Heart right ventricle (tissue), 16 donors: ENCODE measurements around the gene NKTR. TPM values are rescaled to one million over a fixed set of nuclear protein-coding genes. Genes with fewer than 3 reads are reported as not detected.

ENCODE experiments used
- ATAC-seq, 8 donors: fragments of 200-7000 bp; cut with Tn5 transposase; one replicate each; pipeline ENCODE4 v1.9.1; 2020; ENCODE audit warnings: mild to moderate bottlenecking in 8 of 8, moderate library complexity in 8 of 8, moderate number of reproducible peaks in 1 of 8
- DNase-seq, 2 donors: peaks; one replicate each; pipeline ENCODE4 v3.0.0-alpha.2; 2020
- H3K27ac ChIP-seq, 10 donors: fragments of 200-600 bp; sonication (generic) in 2 of 10; one replicate each; pipeline versions ENCODE4 v1.5.0 to v1.8.0; 2020 to 2022; ENCODE audit warnings: mild to moderate bottlenecking in 3 of 10
- H3K27me3 ChIP-seq, 7 donors: fragments of 200-600 bp; one replicate each; pipeline ENCODE4 v1.8.0; 2021 to 2022; ENCODE audit warnings: mild to moderate bottlenecking in 2 of 7
- H3K36me3 ChIP-seq, 9 donors: fragments of 200-600 bp; sonication (generic) in 1 of 9; one replicate each; pipeline versions ENCODE4 v1.5.0 to v1.8.0; 2020 to 2022; ENCODE audit warnings: mild to moderate bottlenecking in 2 of 9
- H3K4me1 ChIP-seq, 9 donors: fragments of 200-600 bp; sonication (generic) in 1 of 9; one replicate each; pipeline versions ENCODE4 v1.5.0 to v1.8.0; 2020 to 2022; ENCODE audit warnings: mild to moderate bottlenecking in 4 of 9
- H3K4me3 ChIP-seq, 10 donors: fragments of 200-600 bp; sonication (generic) in 2 of 10; one replicate each; pipeline versions ENCODE4 v1.5.0 to v1.8.0; 2020 to 2022; ENCODE audit warnings: mild to moderate bottlenecking in 7 of 10, moderate library complexity in 2 of 10
- H3K9me3 ChIP-seq, 11 donors: fragments of 200-600 bp in 10 of 11; sonication (generic) in 2 of 11; one replicate each; pipeline versions ENCODE4 v1.5.0 to v1.8.0; 2013 to 2022; ENCODE audit warnings: mild to moderate bottlenecking in 2 of 11, control low read depth in 1 of 11, moderate library complexity in 1 of 11
- WGBS, 2 donors: extraction: QIAGEN DNeasy Blood & Tissue Kit; methylation state at CpG; one replicate each; pipeline ENCODE4 v1.1.7; 2013; ENCODE audit warnings: inconsistent platforms in 1 of 2; 5-methylcytosine and 5-hydroxymethylcytosine counted together
- intact Hi-C, 10 donors: fragments of 100-400 bp; cut with DNase I; formaldehyde crosslinking; loops; one replicate each; pipeline versions ENCODE4 v1.11.1 to v1.14.2; 2022
- polyA plus RNA-seq, 2 donors: library from polyadenylated mRNA; stranded (reverse); fragments of 200-250 nt; gene quantifications; one replicate each; pipeline ENCODE4 v1.2.3, GENCODE V29; 2013
- total RNA-seq, 10 donors: library from RNA; stranded (reverse); fragmentation: NEBNext Ultra II Directional in 3 of 10; extraction: Animal tissue kit (Norgen Biotek cat#: 25700) in 3 of 10; gene quantifications; one replicate each; pipeline versions ENCODE4 v1.2.1 to v1.2.4, GENCODE V29; 2021 to 2023
- TF ChIP-seq, protein P1 (sequence below), 9 donors: fragments of 200-600 bp; sonication (generic) in 2 of 9; IDR thresholded peaks; one replicate each; pipeline versions ENCODE4 v1.5.0 to v1.8.0; 2021 to 2022; ENCODE audit warnings: antibody characterized with exemption in 9 of 9, mild to moderate bottlenecking in 5 of 9, moderate library complexity in 1 of 9
- donor health status: Arrhythmogenic right ventricular cardiomyopathy.
- donor health status: ischemic (EF 13 %, LVEDD 7.1; RV severe dilation, severe dysfunction).
- donor health status: healthy with polysubstance abuse.
- donor health status: DM: no; HTN: yes; CAD: no.
- donor health status: DM: no; HTN: no; CAD: no.
- donor health status: ischemic (EF 25% LVEDD 6.9; RV normal size, moderate dysfunction).
- donor health status: ischemic (EF 25% LVEDD 5.7; RV mildly dilated, moderate dysfunction).
- donor health status: healthy.
- donor health status: DM: yes; HTN: yes; CAD: no.
- donor health status: Ischemic cardiomyopathy.
- donor health status: ischemic (EF 35%, LVEDD 5.7; RV mildly dilated, moderate dysfunction).
- donor health status: nonischemic (EF 11% LVEDD 7.7; RV severe dilation, severe dysfunction).
- donor health status: DM: yes; HTN: yes; CAD: no.
- donor health status: PGD.
- donor health status: ischemic (EF 29% LVEDD 5.4; RV normal size, mild dysfunction).
- donor health status: nonischemic (EF 23%, LVEDD 6.1; RV moderate dilation, normal function).

The NKTR gene
- total and polyA plus RNA-seq, 12 donors, result 10.2 to 59.3 (median 21.9) TPM

DNA sequence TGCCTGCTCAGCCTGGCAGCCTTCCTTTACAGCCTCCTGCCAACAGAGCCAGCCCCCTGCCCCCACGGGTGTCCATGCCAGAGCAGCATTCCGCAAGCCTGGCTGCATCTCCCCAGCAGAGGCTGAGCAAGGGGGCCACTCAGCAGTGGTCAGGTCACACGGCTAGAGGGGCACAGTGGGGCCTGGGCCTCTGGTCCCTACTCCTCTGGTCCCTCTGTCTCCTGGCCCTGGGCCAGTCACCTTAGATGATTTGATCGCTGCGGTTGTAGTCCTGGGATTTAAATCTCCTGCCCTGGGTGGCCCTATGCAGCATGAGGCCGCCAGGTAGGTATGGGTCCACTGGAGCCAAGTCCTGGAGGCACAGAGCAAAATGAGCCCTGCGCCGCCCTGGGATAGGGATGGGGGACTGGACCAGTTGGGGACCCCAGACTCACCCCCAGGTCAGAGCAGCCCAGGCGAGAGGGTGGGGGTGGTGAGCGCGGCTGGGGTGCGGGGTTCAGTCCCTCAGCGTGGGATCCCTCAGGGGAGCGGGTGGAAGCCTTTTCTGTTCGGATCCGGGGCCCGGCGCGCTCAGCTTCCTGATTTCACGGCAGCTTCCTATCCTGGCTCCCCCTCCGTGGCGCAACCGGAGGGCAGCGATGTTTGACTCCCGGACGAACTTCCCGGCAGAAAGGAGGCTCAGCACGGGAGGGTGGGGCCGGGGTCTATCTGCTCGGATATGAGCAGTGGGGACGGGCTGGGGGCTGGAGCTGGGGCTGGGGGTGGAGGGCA is 53.3 kb downstream of the NKTR start, which contains the start of gene ZBTB47:
TSS of gene ZBTB47 (plus strand) at position 138 of the 771 bp plus-strand sequence. CDS start 4,659 bp downstream, outside the sequence.
- H3K4me3 ChIP-seq, result peak within 1 kb of the TSS; percentile 68 to 98 (median 84)
- peaks cover 23 to 85% (median 51%) of the 10 kb centered on the region in 9 donors for H3K4me1 ChIP-seq
- H3K27me3 ChIP-seq, result no peaks in the 10 kb centered on the region
- DNase-seq (peak; percentile 72 to 74), ATAC-seq (peak; percentile 9 to 69 (median 60))
- intact Hi-C loops, result loop anchor here in 7 of 10 donors (2.0 to 10.0 kb wide), 8 partner anchors 51 to 94 kb away; partner anchors contain the start of genes NKTR (in 4 of the 7) and SEC22C (in 2 of the 7)
- WGBS, 2 donors, result 2 to 3% methylated on average over 28 to 31 of the region's 31 CpGs
- H3K27ac ChIP-seq, result peak within 1 kb of the TSS; percentile 92 to 99 (median 96)
- TF ChIP-seq, protein P1, sequence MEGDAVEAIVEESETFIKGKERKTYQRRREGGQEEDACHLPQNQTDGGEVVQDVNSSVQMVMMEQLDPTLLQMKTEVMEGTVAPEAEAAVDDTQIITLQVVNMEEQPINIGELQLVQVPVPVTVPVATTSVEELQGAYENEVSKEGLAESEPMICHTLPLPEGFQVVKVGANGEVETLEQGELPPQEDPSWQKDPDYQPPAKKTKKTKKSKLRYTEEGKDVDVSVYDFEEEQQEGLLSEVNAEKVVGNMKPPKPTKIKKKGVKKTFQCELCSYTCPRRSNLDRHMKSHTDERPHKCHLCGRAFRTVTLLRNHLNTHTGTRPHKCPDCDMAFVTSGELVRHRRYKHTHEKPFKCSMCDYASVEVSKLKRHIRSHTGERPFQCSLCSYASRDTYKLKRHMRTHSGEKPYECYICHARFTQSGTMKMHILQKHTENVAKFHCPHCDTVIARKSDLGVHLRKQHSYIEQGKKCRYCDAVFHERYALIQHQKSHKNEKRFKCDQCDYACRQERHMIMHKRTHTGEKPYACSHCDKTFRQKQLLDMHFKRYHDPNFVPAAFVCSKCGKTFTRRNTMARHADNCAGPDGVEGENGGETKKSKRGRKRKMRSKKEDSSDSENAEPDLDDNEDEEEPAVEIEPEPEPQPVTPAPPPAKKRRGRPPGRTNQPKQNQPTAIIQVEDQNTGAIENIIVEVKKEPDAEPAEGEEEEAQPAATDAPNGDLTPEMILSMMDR (IDR thresholded peaks at IDR 0.05), result peak in 1 of 9 donors; percentile 8
- H3K36me3 ChIP-seq, result peaks cover 0 to 37% (median 0%) of the 10 kb centered on the region in 9 donors
- no peaks in the 10 kb centered on the region for H3K9me3 ChIP-seq

- TF ChIP-seq, protein P1 (IDR thresholded peaks at IDR 0.05), result peak in 4 of 9 donors; percentile 14 to 23 (median 20)
- peak overlapping the region; percentile 68 to 98 (median 84) for H3K4me3 ChIP-seq
- ATAC-seq (peak; percentile 31 to 75 (median 50)), DNase-seq (peak; percentile 56 to 66)
- H3K27me3 ChIP-seq, result no peaks in the 10 kb centered on the region
- 1 to 2% methylated on average over 57 to 93 of the region's 94 CpGs for WGBS, 2 donors
- no peaks in the 10 kb centered on the region for H3K9me3 ChIP-seq
- H3K36me3 ChIP-seq, result peaks cover 0 to 36% (median 4%) of the 10 kb centered on the region in 9 donors
- intact Hi-C loops, result loop anchor here in 8 of 10 donors (5.0 to 10.0 kb wide), 7 partner anchors 52 to 93 kb away; partner anchors contain the start of genes NKTR (in 4 of the 8) and SEC22C (in 2 of the 8)
- H3K4me1 ChIP-seq, result peaks cover 27 to 87% (median 50%) of the 10 kb centered on the region in 9 donors
- peak overlapping the region; percentile 92 to 99 (median 96) for H3K27ac ChIP-seq
Observed at GRCh38 chr3:42654331-42655201, 54.1 kb downstream of the NKTR start.

DNA sequence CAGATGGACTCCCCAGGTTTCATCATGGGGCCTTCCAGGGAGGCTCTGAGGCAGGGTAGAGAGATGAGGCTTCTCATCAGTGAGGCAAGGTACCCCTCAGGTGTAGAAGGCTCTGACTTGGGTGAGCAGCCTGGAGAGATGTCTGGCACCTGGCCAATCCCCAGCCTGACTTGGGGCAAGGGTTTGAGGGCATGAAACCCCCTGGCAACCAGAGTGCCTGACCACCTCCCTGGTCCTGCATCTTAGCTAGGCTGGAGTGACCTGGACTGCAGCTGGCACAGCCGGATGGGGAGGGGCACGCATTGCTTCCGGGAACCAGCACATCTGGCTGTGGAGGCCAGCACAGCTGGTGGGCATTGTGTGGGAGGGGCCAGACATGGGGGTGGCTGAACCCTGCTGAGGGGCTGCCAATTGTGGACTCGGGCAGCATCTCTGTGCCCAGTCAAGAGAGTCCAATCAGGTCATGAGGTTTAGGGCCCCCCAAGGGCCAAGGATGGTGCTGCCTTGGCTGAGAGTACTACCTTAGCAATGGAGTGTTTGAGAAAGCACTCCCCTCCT is 54.9 kb downstream of the NKTR start:
- Histone ChIP-seq H3K4me3 (peak overlapping the region; percentile 68 to 98 (median 82)), H3K4me1 (peaks cover 32 to 89% (median 57%) of the 10 kb centered on the region in 9 donors), H3K36me3 (peaks cover 0 to 33% (median 8%) of the 10 kb centered on the region in 9 donors), H3K9me3 (no peaks in the 10 kb centered on the region), H3K27ac (peak overlapping the region; percentile 92 to 99 (median 96)), H3K27me3 (no peaks in the 10 kb centered on the region)
- no peak for ATAC-seq
- DNase-seq, result peak in 1 of 2 donors; percentile 41
- intact Hi-C loops, result loop anchor here in 4 of 10 donors (5.0 to 10.0 kb wide), 4 partner anchors 71 to 92 kb away; partner anchors contain the start of gene SEC22C (in 1 of the 4)
- TF ChIP-seq, protein P1 (IDR thresholded peaks at IDR 0.05), result no peak
- WGBS, 2 donors, result 49 to 58% methylated on average over 4 of the region's 4 CpGs
